Ishikawa (cell line): ENCODE data around the gene NEDD4L.

Source experiments
- CEBPB ChIP-seq: IDR thresholded peaks from 2 replicates; pipeline ENCODE4 v1.6.1; 2012
- CREB1 ChIP-seq: IDR thresholded peaks from 2 replicates; pipeline ENCODE4 v1.6.1; 2012; ENCODE audit warnings: low read depth
- EGR1 ChIP-seq: IDR thresholded peaks from 2 replicates; pipeline ENCODE4 v1.6.1; 2012
- EP300 ChIP-seq: IDR thresholded peaks from 2 replicates; pipeline ENCODE4 v1.6.1; 2012; ENCODE audit warnings: borderline replicate concordance
- FOXM1 ChIP-seq: IDR thresholded peaks from 2 replicates; pipeline ENCODE4 v1.6.1; 2012; ENCODE audit warnings: low read depth, borderline replicate concordance
- NFIC ChIP-seq: IDR thresholded peaks from 2 replicates; pipeline ENCODE4 v1.6.1; 2012
- RAD21 ChIP-seq: IDR thresholded peaks from 2 replicates; pipeline ENCODE4 v1.6.1; 2012; ENCODE audit warnings: low read depth
- TAF1 ChIP-seq: IDR thresholded peaks from 2 replicates; pipeline ENCODE4 v1.6.1; 2012; ENCODE audit warnings: low read depth, mild to moderate bottlenecking
- TCF12 ChIP-seq: IDR thresholded peaks from 2 replicates; pipeline ENCODE4 v1.6.1; 2012; ENCODE audit warnings: low read depth
- TEAD4 ChIP-seq: IDR thresholded peaks from 2 replicates; pipeline ENCODE4 v1.6.1; 2012
- YY1 ChIP-seq: IDR thresholded peaks from 2 replicates; pipeline ENCODE4 v1.6.1; 2012; ENCODE audit warnings: low read depth
- ZBTB7A ChIP-seq: IDR thresholded peaks from 2 replicates; pipeline ENCODE4 v1.6.1; 2012; ENCODE audit warnings: low read depth
- TF ChIP-seq, protein P1 (sequence below): IDR thresholded peaks from 2 replicates; pipeline ENCODE4 v1.6.1; 2012
- TF ChIP-seq, protein P2 (sequence below): IDR thresholded peaks from 2 replicates; pipeline ENCODE4 v1.6.1; 2012
- TF ChIP-seq, protein P3 (sequence below): IDR thresholded peaks from 2 replicates; pipeline ENCODE4 v1.6.1; 2012; ENCODE audit warnings: low read depth, mild to moderate bottlenecking

Gene NEDD4L

DNA sequence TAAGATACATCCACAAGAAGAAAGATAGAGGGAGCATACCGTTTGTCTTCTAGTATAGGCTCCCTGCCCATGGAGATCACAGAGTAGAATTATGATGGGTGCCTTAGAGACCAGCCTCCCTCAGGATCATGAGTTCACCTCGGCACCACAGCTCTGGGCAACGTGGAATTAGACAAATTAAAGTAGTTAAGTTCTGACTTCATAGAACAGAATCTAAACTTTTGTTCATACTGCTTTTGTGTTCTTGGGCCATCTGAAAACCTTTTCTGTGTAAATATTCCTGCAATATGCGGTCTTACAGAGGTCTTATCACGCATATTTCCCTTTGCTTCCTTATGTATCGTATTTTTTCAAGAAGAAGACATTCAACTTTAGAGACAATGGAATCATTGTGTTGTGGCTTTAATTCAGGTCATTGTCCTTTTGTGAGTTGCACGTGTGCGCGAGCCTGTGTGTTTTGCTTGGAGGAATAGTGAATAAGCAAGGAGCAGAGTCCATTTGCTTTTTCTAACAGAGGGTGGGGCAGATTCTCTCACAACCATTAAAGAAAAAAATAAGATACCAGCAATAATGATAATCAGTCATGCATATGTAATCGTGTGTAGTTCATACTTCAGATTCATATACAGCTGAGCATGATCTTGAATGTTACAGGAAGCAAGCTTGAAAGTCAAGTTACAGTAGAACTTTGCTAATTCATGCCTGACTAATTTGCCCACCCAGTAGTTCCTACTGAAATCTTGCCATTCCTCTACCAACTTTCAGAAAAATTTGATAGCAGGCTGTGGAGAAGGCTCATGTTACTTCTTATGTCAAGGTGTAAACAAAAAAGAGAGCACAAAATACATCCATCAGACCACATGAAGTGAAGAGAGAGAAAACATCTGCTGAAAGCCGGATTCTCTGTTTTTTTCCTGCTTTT is 243.6 kb downstream of the NEDD4L start:
- TF ChIP-seq RAD21 (no peak), TEAD4 (peak; percentile 17; the same call in 1 of the 2 replicates), CREB1 (no peak)
- TF ChIP-seq, protein P1, sequence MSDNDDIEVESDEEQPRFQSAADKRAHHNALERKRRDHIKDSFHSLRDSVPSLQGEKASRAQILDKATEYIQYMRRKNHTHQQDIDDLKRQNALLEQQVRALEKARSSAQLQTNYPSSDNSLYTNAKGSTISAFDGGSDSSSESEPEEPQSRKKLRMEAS, result peak; percentile 54

DNA sequence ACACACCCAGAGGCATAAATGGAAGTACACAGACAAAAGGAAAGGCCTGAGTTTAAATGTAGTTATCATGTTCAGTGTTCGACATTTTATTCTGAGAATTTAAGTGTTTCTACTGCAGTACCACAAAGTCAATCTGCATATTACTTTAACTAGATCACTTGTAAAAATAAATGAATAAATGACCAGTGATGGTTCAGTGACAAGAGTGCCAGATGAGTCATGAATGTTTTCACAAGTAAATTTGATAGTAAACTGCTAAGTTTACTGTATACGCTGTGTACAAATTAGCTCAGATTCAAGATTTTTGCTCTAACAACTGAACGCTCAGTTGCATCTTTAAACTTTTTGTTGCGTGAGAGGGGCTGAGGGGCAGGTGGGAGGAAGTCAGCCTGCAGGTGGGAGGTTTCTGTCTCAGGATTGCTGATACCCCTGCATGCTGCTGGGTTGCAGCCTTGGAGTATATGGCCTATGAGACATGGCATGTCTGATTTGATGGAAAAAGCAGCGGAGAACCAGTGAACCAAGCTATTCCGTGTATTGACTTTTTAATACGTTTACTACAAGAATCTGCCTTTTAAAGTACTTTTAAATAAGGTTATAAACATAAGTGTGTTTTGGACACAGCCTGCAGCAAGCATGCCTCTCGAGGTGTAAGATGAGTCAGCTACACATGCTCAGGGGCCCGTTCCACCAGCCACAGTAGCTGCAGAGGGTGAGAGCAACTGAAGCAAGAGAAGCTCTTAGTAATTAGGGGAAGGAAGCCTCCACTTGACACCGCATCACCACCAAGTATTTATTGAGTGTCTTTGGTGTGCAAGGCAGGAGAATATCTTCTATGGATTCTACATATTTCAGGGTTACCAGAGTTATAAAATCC is 245.1 kb downstream of the NEDD4L start:
- TF ChIP-seq, protein P2, sequence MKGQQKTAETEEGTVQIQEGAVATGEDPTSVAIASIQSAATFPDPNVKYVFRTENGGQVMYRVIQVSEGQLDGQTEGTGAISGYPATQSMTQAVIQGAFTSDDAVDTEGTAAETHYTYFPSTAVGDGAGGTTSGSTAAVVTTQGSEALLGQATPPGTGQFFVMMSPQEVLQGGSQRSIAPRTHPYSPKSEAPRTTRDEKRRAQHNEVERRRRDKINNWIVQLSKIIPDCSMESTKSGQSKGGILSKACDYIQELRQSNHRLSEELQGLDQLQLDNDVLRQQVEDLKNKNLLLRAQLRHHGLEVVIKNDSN, result no peak
- TF ChIP-seq, protein P1, result peak; percentile 53; the same call in 1 of the 2 replicates

DNA sequence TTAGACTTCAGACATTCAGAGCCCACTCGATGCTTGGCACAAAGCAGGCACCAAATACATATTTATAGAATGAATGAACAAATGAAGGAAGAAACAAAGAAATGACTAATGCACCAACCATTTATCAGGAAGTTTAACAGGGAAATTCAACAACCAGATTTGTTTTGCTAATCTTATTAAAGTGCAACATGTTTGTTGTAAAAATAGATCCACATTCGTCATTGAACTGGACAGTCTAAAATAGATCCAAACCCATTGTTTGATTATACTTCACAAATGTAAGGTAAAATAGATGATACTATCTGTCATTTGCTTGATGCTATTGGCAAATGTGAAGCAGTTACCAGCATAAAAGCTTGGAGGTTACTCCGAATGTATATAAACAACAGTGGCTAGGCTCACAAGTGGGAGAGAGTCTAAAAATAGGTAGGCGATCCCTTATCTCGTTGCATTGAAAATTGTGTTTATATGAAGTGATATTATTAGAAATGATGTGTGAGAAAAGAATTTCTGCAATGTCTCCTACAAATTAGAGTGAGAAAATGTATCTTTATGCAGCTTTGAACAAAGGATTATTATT is 246.2 kb downstream of the NEDD4L start:
- TF ChIP-seq TCF12, result no peak
- TF ChIP-seq TEAD4, result no peak
- no peak for TF ChIP-seq EP300
- no peak for TF ChIP-seq CREB1
- TF ChIP-seq FOXM1, result no peak
- TF ChIP-seq, protein P3, sequence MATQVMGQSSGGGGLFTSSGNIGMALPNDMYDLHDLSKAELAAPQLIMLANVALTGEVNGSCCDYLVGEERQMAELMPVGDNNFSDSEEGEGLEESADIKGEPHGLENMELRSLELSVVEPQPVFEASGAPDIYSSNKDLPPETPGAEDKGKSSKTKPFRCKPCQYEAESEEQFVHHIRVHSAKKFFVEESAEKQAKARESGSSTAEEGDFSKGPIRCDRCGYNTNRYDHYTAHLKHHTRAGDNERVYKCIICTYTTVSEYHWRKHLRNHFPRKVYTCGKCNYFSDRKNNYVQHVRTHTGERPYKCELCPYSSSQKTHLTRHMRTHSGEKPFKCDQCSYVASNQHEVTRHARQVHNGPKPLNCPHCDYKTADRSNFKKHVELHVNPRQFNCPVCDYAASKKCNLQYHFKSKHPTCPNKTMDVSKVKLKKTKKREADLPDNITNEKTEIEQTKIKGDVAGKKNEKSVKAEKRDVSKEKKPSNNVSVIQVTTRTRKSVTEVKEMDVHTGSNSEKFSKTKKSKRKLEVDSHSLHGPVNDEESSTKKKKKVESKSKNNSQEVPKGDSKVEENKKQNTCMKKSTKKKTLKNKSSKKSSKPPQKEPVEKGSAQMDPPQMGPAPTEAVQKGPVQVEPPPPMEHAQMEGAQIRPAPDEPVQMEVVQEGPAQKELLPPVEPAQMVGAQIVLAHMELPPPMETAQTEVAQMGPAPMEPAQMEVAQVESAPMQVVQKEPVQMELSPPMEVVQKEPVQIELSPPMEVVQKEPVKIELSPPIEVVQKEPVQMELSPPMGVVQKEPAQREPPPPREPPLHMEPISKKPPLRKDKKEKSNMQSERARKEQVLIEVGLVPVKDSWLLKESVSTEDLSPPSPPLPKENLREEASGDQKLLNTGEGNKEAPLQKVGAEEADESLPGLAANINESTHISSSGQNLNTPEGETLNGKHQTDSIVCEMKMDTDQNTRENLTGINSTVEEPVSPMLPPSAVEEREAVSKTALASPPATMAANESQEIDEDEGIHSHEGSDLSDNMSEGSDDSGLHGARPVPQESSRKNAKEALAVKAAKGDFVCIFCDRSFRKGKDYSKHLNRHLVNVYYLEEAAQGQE, result no peak
- TF ChIP-seq EGR1, result no peak
- TF ChIP-seq CEBPB, result no peak
- TF ChIP-seq, protein P2, result no peak
- TF ChIP-seq YY1, result no peak
- TF ChIP-seq, protein P1, result no peak
- TF ChIP-seq RAD21, result no peak
- no peak for TF ChIP-seq NFIC
- TF ChIP-seq TAF1, result no peak
- no peak for TF ChIP-seq ZBTB7A

DNA sequence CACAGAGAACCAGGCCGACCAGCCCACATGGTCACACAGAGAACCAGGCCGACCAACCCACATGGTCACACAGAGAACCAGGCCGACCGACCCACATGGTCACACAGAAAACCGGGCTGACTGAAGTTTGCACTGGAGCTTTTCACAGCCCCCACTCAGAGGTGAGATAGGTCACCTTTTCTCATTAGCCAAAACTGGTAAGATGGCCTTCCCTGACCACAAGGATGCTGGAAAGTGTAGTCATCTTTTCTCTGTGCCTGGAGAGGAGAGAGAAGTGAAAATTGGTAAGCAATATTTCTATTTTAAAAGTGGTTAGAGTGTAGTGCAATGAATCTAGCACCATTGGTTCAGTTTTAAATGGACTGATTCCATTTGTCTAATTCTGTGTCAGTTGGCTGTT is 247.1 kb downstream of the NEDD4L start:
- TF ChIP-seq TEAD4 (no peak), CREB1 (no peak), TAF1 (no peak), ZBTB7A (no peak), RAD21 (no peak), EGR1 (no peak), NFIC (no peak), FOXM1 (no peak), EP300 (no peak), CEBPB (no peak), YY1 (no peak), TCF12 (no peak)
- TF ChIP-seq, protein P3, result no peak
- TF ChIP-seq, protein P2, result no peak
- TF ChIP-seq, protein P1, result no peak
